ENCODE results near the gene LIMS1.
"Not testable (repeated sequence)": the region's sequence is repeated elsewhere in the genome, so short reads cannot be mapped to it uniquely, and the experiment has no call there.

LIMS1 gene

DNA sequence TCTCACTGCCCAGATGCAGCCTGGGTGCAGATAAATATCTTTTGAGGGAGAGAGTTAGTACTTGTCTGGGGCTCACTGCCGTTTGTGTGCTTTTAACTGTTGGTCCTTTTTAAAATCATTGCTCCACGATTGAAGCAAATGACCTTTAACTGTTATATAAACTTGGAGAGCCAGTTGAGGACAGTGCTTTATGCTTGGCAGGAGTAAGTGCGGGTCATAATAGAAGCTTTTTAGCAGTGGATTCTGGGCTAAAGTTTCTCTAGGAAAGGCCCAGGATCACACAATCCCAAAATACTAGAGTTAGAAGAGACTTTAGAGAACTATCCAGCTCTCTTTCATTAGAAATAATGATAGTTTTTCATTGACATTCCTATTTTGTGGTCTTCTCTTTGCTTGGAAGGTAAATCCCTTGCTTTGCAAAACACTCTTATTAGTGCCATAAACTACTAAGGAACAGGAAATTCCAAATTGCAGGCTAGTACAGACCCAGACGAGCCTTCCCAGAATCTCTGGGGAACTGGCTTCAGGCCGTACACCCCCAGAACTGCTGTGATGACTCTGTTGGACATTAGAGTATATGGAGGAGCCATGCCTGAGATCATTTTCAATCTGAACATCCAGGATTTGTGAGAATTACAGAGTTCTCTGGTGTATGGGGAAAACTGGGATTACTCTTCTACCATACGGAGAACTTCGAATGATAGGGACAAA, 19.1 kb downstream of the LIMS1 start:
- no peak for DNase-seq
- Histone ChIP-seq H3K9me3 (no peaks in the 10 kb centered on the region), H3K4me1 (no peaks in the 10 kb centered on the region), H3K4me3 (ENCODE audit: low read depth, low read length) (no peak overlapping the region), H3K36me3 (no peaks in the 10 kb centered on the region), H3K27me3 (no peaks in the 10 kb centered on the region)
- no peak for TF ChIP-seq CTCF (IDR thresholded peaks at IDR 0.05; ENCODE audit: low read depth, low read length)

DNA sequence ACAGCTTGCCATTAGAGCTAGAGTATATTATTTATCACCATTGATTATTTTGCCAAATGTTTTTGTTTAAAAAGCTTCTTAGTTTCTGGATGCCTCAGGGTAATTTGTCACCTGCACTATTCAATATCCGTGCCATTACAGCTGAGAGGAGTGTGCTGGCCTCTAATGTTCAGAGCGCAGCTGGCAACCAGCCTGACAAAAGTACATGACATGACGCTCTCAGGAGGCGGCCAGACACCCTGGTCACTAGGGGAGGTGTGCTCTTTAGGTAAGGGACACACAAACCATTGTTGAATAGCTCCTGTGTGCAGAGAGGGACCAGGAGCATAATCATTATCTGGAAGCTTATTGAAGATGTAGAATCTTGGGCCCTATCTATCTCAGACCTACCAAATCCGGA, 20.3 kb downstream of the LIMS1 start:
- no peak for TF ChIP-seq CTCF (IDR thresholded peaks at IDR 0.05; ENCODE audit: low read depth, low read length)

GRCh38 chr2:108555572-108555971, 21.3 kb downstream of the LIMS1 start:
- no peak for TF ChIP-seq CTCF (IDR thresholded peaks at IDR 0.05; ENCODE audit: low read depth, low read length)
- DNase-seq = no peak
- Histone ChIP-seq H3K4me3 (ENCODE audit: low read depth, low read length) (no peak overlapping the region), H3K27me3 (no peaks in the 10 kb centered on the region), H3K9me3 (no peaks in the 10 kb centered on the region), H3K4me1 (no peaks in the 10 kb centered on the region), H3K36me3 (no peaks in the 10 kb centered on the region)

More for the DNA sequence above, 20.3 kb downstream of the LIMS1 start:
- Histone ChIP-seq H3K4me3 (ENCODE audit: low read depth, low read length) (no peak overlapping the region), H3K27me3 (no peaks in the 10 kb centered on the region), H3K36me3 (no peaks in the 10 kb centered on the region), H3K9me3 (no peaks in the 10 kb centered on the region), H3K4me1 (no peaks in the 10 kb centered on the region)
- DNase-seq = peak; percentile 6

- H3K9me3 ChIP-seq; H3K4me1 ChIP-seq; H3K4me3 ChIP-seq (ENCODE audit: low read depth, low read length); DNase-seq; H3K36me3 ChIP-seq; H3K27me3 ChIP-seq: not testable (repeated sequence)
Measured at GRCh38 chr2:108556581-108556980, 22.3 kb downstream of the LIMS1 start.

DNA sequence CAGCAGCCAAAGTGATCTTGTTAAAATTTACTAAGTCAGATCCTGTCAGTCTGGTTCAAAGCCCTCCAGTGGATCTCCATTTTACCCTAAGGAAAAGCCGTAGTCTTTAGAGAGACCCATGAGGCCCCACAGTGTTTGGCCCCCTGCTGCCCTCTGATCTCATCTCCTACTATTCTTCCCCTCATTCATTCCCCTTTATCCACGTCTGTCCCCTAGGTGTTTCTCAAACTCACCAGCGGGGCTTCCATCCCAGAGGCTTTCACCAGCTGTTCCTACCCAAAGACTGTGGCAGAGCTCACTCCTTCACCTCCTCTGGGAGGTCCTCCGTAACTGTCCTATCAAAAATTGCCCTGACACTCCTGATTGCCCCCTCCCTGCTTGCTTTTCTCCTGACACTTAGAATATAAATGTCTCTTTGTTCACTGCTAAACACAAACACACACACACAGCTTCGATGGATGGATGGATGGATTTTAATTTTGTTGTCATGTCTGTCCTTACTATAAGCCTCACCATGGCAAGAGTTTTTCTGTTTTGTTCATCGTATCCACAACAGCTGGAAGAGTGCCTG, 26.1 kb downstream of the LIMS1 start:
- Histone ChIP-seq H3K36me3 (no peaks in the 10 kb centered on the region), H3K4me1 (no peaks in the 10 kb centered on the region), H3K9me3 (no peaks in the 10 kb centered on the region), H3K27me3 (no peaks in the 10 kb centered on the region), H3K4me3 (ENCODE audit: low read depth, low read length) (no peak overlapping the region)
- DNase-seq = no peak
- no peak for TF ChIP-seq CTCF (IDR thresholded peaks at IDR 0.05; ENCODE audit: low read depth, low read length)

GRCh38 chr2:108560895-108561530, 26.7 kb downstream of the LIMS1 start:
- H3K27me3 ChIP-seq = no peaks in the 10 kb centered on the region
- H3K4me3 ChIP-seq (ENCODE audit: low read depth, low read length) = no peak overlapping the region
- H3K4me1 ChIP-seq = no peaks in the 10 kb centered on the region
- no peak for DNase-seq
- TF ChIP-seq CTCF (IDR thresholded peaks at IDR 0.05; ENCODE audit: low read depth, low read length) = no peak
- H3K9me3 ChIP-seq = no peaks in the 10 kb centered on the region
- H3K36me3 ChIP-seq = no peaks in the 10 kb centered on the region

Measured in BE2C (cell line).